GM12875 (cell line): Measurements from ENCODE around the gene CYP26B1.
"Not testable (repeated sequence)": the region's sequence is repeated elsewhere in the genome, so short reads cannot be mapped to it uniquely, and the experiment has no call there.

ENCODE experiments used
- H3K4me3 ChIP-seq: one replicate; pipeline ENCODE4 v1.5.1; 2011; ENCODE audit warnings: low read depth, low read length, control low read depth
- TF ChIP-seq, protein P1 (sequence below): IDR thresholded peaks from 2 replicates; pipeline ENCODE4 v1.5.1; 2011; ENCODE audit warnings: low read depth, mild to moderate bottlenecking, control low read depth, inconsistent platforms, low read length, moderate library complexity, borderline replicate concordance; ENCODE audit not compliant: insufficient read depth

Gene CYP26B1

DNA sequence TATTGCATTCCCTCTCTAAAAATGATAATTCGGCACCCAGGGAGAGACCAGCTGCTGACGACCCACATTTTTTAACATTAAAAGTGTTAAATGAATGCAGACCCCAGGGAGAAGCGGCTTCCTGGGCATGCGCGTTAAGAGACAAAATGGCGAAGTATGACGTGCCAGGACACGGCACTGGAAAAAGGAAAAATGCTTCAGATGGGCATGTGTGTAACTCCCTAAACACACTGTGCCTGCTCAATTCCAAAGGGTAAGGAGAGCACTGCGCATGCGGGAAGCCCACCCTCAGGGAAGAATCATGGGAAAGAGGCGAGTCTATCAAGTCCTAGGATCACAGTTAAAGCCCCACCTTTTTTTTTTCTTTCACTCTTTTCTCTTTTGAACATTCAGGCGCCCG, 58.1 kb downstream of the CYP26B1 start:
- TF ChIP-seq, protein P1, sequence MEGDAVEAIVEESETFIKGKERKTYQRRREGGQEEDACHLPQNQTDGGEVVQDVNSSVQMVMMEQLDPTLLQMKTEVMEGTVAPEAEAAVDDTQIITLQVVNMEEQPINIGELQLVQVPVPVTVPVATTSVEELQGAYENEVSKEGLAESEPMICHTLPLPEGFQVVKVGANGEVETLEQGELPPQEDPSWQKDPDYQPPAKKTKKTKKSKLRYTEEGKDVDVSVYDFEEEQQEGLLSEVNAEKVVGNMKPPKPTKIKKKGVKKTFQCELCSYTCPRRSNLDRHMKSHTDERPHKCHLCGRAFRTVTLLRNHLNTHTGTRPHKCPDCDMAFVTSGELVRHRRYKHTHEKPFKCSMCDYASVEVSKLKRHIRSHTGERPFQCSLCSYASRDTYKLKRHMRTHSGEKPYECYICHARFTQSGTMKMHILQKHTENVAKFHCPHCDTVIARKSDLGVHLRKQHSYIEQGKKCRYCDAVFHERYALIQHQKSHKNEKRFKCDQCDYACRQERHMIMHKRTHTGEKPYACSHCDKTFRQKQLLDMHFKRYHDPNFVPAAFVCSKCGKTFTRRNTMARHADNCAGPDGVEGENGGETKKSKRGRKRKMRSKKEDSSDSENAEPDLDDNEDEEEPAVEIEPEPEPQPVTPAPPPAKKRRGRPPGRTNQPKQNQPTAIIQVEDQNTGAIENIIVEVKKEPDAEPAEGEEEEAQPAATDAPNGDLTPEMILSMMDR: no peak
- H3K4me3 ChIP-seq: no peak overlapping the region

DNA sequence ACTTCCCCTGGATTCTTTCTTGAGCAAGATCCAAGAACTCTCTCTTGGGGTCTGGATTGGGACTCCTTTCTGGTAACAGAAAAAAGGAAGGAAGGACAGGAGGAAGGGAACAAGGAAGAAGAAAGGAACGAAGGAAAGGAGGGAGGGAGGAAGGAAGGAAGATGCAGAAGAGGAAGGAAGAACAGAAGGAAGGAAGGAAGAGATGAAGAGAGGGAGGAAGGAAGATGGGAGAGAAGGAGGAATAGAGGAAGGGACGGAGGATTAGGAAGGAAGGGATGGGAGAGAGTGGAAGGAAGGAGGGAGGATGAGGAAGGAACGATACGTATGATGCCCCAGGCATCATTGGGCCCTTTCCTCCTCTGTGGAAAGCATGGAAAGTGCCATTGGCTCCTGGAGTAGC, 58.6 kb downstream of the CYP26B1 start:
- TF ChIP-seq, protein P1: no peak
- H3K4me3 ChIP-seq: no peak overlapping the region

DNA sequence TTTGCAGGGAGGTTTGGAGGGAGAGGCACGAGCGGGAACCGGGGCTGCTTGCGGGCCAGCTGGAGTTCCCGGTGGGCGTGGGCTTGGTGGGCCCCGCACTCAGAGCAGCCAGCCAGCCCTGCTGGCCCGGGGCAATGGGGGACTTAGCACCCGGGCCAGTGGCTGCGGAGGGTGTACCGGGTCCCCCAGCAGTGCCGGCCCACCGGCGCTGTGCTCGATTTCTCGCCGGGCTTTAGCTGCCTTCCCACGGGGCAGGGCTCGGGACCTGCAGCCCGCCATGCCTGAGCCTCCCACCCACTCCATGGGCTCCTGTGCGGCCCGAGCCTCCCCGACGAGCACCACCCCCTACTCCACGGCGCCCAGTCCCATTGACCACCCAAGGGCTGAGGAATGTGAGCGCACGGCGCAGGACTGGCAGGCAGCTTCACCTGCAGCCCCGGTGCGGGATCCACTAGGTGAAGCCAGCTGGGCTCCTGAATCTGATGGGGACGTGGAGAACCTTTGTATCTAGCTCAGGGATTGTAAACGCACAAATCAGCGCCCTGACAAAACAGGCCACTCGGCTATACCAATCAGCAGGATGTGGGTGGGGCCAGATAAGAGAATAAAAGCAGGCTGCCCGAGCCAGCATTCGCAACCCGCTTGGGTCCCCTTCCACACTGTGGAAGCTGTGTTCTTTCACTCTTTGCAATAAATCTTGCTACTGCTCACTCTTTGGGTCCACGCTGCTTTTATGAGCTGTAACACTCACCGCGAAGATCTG, 60.6 kb downstream of the CYP26B1 start:
- H3K4me3 ChIP-seq: not testable (repeated sequence)

DNA sequence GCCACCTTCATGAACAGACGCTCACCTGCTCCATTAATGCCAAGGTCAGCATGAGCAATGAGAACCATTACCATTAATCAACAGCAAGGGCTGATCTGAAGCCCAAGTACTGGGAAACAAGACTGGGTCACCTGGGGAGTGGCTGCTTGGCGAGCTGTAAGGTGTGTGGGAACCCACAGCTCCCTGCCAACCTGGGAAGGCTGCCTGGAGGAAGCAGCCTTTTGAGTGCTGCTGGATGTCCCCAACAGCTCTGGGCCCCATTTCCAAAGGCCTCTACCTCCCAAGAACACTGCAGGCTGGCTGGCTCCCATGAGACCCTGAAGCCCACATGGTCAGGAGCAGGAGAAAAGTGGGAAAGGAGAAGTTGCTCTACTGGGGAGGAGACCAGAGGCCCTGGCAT, 62.1 kb downstream of the CYP26B1 start:
- TF ChIP-seq, protein P1: no peak
- H3K4me3 ChIP-seq: no peak overlapping the region

DNA sequence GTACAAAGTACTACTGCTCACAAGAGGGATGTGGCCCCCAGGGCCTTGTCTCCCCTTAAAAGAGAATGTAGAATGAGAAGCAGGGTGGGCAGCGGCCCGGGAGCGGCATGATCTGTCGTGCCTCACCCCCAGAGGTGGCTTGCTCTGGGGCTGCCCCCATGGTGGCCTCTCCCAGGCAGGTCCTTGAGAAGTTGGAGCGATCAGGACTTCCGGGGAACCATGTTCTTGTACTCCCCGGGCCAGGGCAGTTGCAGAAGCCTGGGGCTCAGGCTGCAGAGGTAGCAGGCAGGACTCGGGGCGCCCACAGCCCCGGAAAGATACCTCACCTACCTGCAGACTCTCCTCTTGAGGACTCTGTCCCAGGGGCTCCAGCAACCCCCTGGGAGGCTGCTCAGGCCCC, 62.6 kb downstream of the CYP26B1 start:
- TF ChIP-seq, protein P1: no peak
- no peak overlapping the region for H3K4me3 ChIP-seq

DNA sequence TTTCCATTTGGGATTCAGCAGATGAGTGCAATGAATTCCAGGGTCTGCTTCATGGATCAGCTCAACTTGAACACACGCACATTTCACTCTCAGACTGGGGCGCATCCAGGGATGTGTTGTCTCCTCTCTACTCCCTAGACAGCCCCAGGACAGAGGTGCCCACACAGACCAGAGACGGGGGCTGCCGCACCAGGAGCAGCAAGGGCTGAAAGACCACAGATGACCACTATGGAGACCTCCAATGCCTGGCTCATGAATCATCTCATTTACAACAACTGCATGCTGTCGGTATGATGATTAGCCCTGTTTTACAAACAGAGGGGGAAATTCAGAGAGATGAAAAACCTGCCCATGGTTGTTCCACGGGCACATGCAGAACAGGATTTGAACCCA, 63.1 kb downstream of the CYP26B1 start:
- TF ChIP-seq, protein P1: no peak
- no peak overlapping the region for H3K4me3 ChIP-seq

DNA sequence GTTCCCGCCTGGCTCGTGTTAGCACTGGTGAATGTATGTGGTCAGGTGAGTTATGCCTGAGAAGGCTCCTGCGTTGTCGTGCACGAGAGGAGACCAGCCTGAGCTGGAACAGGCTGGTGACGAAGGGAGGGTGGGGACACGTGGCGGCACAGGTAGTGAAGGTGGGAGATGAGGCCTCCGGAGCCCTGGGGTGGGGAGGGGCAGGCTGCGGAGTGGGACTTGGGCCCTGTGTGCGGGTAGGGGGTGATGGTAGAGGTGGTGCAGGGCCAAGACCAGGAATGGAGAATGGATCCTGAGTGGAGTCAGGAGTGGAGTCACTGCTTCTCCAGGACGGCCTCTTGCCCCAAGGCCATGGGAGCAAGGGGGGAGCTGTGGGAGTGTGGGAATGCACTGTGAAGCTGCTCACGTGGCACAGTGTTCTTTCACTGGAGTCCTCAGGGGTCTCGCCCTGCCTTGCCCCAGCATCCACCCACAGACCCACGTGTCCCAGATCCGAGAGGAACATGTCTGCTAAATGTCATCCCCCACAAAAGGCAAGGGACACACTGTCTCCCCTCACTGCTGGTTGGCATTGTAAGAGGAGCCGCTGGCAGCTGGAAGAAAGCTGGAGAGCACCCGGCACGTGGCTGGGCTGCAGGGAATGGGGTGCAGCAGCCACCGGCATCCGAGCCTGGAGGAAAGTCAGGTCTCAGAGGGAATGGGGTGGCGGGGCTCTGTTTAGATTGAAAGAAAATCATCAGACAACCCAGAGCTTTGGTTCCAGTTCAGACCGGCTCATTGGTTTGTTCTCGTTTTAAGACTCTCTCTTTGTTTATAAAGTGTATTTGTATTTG, 63.7 kb downstream of the CYP26B1 start:
- H3K4me3 ChIP-seq: no peak overlapping the region
- TF ChIP-seq, protein P1: no peak
